ENCODE results near the gene GRID1.

GRID1 gene

DNA sequence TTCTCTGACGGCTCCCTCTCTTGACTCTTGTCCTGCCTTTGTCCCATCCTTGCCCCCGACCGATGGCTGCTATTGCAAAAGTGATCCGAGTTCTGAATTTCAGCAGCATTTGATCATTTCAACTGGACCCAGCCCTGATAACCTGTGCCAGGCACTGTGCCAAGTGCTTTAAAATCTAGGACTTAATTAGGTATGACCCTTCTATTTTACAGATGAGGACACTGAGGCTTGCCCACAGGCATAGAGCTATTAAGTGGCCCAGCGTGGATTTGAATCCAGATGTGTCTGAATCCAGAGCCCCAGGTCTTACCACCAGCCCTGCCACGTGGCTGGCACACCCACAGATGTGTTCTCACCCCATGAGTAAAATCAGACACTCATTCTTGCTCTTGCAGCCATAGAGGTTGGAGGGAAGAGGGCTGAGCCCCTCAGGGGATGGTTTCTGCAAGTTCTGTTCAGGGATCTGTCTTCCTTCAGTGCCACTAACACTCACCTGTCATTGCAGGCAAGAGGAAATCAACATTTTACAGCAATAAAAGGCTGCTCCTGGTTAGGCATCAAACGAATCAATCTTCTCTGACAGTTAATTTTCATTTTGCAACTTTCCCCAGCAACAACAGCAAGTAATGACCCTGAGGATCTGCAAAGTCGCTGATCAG is 101.2 kb downstream of the GRID1 start:
- H4K20me1 ChIP-seq = no peaks in the 10 kb centered on the region
- no peak overlapping the region for H3K4me3 ChIP-seq
- H3K36me3 ChIP-seq = no peaks in the 10 kb centered on the region
- no peak overlapping the region for H3K4me2 ChIP-seq
- no peaks in the 10 kb centered on the region; the same call in 1 of the 2 replicates for H3K27me3 ChIP-seq
- peaks cover 28% of the 10 kb centered on the region for H3K4me1 ChIP-seq
- H3K27ac ChIP-seq = no peak overlapping the region
- H3K9ac ChIP-seq = no peak overlapping the region
- no peak for TF ChIP-seq Cebpa-rat (IDR thresholded peaks at IDR 0.05)
- no peaks in the 10 kb centered on the region for H3K9me3 ChIP-seq

DNA sequence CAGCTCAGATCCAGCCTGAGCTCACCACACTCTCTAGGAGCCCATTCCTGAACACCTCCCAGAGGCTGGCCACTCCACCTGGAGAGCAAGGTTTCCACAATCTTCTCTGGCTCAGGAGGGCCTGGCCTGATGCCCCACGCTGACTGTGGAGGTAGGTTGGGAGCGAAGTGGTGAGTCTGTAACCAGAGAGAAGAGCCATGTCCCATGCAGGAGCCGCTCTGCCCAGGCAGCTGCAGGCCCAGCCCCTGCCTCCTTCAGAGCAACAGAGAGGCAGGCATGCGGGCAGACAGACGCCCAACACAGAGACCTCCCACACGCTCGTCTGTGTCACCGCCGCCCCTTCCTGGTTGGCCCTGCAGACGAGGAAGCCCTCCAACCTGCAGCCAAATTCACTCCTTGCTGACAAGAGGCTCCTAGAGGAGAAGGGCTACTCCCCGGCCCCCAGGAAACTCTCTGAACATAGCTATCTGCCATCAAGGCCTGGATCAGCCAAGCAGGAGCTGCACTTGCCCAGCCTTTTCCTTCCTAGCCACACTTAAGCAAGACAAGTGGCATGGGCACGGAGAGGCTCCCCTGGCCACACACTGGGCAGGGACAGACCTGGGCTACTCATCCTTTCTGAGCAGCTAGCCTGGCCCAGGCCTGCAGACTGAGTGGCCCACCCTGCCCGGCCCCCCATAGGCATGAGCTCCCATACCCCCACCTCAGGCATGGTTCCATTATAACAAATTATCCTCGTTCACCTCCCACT is 101.9 kb downstream of the GRID1 start:
- Histone ChIP-seq H3K27ac (no peak overlapping the region), H3K9ac (no peak overlapping the region), H3K4me1 (peaks cover 28% of the 10 kb centered on the region), H3K27me3 (no peaks in the 10 kb centered on the region; the same call in 1 of the 2 replicates), H3K9me3 (no peaks in the 10 kb centered on the region), H3K4me2 (no peak overlapping the region), H3K36me3 (no peaks in the 10 kb centered on the region), H3K4me3 (no peak overlapping the region), H4K20me1 (no peaks in the 10 kb centered on the region)
- TF ChIP-seq Cebpa-rat (IDR thresholded peaks at IDR 0.05) = no peak

DNA sequence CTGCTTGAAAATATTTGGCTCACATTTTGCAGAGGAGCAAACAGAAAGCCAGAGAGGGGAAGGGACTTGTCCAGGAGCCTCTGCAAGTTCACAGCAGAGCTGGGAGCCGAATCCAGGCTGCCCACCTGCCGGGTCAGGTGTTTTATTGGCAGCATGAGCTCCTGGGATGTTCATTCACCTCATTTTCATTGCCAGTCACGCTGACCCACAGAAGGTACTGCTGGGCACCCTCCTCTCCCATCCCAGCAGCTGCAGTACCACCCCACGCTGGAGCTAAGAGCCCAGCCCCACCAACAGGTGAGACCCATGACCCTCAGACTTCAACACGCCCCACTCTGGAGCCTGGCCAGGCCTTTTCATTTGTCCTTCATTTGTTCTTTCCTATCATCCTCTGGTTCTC is 102.7 kb downstream of the GRID1 start:
- no peaks in the 10 kb centered on the region for H4K20me1 ChIP-seq
- no peak overlapping the region for H3K4me2 ChIP-seq
- no peak overlapping the region for H3K27ac ChIP-seq
- no peak overlapping the region for H3K9ac ChIP-seq
- no peaks in the 10 kb centered on the region; the same call in 1 of the 2 replicates for H3K27me3 ChIP-seq
- peaks cover 28% of the 10 kb centered on the region for H3K4me1 ChIP-seq
- no peaks in the 10 kb centered on the region for H3K9me3 ChIP-seq
- no peak for TF ChIP-seq Cebpa-rat (IDR thresholded peaks at IDR 0.05)
- H3K36me3 ChIP-seq = no peaks in the 10 kb centered on the region
- H3K4me3 ChIP-seq = no peak overlapping the region

- Histone ChIP-seq H3K27me3 (no peaks in the 10 kb centered on the region; the same call in 1 of the 2 replicates), H3K4me3 (no peak overlapping the region), H3K36me3 (no peaks in the 10 kb centered on the region), H4K20me1 (no peaks in the 10 kb centered on the region), H3K4me1 (peaks cover 28% of the 10 kb centered on the region), H3K27ac (no peak overlapping the region), H3K9ac (no peak overlapping the region), H3K4me2 (no peak overlapping the region), H3K9me3 (no peaks in the 10 kb centered on the region)
- TF ChIP-seq Cebpa-rat (IDR thresholded peaks at IDR 0.05) = no peak
Observed at GRCh38 chr10:86263209-86263608, 103.4 kb downstream of the GRID1 start.

DNA sequence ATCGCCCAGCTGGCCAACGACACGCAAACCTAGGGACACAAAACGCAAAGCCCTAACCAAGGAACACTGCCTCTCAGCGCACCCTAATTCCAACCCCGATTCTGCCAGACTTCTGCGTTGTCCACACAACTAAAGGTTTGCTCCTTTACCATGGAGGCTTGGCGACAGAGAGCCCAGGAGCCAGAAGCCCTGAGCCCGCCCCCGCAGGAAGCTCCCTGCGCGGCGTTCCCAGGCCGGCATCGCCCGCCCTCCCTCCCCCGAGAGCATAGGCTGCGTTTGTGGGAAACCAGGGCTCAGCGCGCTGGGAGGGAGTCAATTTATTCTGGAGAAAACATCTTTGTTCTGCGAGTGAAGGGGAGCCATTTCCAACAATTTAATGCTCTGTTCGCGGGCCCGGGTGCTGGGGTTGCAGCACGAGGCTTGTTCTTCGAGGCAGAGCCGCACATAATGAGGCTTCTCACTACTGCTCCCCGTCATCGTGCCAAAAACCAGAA is 103.9 kb downstream of the GRID1 start:
- Histone ChIP-seq H3K9me3 (no peaks in the 10 kb centered on the region), H3K4me3 (no peak overlapping the region), H3K36me3 (no peaks in the 10 kb centered on the region), H3K27me3 (no peaks in the 10 kb centered on the region; the same call in 1 of the 2 replicates), H4K20me1 (no peaks in the 10 kb centered on the region), H3K27ac (no peak overlapping the region), H3K9ac (no peak overlapping the region), H3K4me2 (peak overlapping the region; percentile 56; the same call in 1 of the 2 replicates), H3K4me1 (peaks cover 28% of the 10 kb centered on the region)
- TF ChIP-seq Cebpa-rat (IDR thresholded peaks at IDR 0.05) = no peak

DNA sequence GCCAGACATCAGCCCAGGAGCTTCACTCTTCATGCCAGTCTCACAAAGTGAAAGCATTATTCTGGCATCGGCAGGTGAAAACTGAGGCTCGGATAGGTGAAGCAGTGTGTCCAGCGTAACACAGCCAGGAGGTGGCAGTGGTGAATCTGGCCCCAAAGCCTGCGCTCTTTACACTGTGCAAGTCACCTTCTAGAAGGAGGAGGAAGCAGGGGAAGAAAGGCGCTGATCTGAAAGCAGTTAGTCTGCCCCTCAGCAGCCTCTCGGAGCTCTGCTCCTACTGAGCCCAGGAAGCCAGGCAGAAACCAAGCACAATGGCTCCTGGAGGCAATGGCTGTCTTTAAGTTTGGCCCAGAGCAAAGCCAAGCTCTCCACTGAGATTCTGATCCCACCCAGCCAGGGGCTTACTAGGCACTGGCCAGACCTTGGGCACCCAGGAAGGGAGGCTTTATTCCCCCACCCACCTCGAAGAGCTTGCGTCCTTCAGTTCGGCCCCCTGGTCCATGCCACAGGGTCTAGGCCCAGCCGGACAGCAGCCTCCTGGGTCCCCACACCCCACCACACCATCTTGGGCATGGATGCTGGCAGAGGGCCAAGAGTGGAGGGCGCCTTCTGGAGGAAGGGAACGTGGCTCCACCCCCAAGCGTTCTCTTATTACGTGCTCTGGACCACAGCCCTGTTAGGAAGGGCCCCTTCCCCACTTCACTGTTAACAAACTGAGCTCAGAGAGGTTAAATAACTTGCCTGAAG is 104.5 kb downstream of the GRID1 start:
- no peaks in the 10 kb centered on the region; the same call in 1 of the 2 replicates for H3K27me3 ChIP-seq
- peak overlapping the region; percentile 24; the same call in 1 of the 2 replicates for H3K27ac ChIP-seq
- no peak overlapping the region for H3K4me3 ChIP-seq
- no peaks in the 10 kb centered on the region for H4K20me1 ChIP-seq
- no peak for TF ChIP-seq Cebpa-rat (IDR thresholded peaks at IDR 0.05)
- H3K36me3 ChIP-seq = no peaks in the 10 kb centered on the region
- no peak overlapping the region for H3K9ac ChIP-seq
- no peaks in the 10 kb centered on the region for H3K9me3 ChIP-seq
- H3K4me2 ChIP-seq = peak overlapping the region; percentile 56
- H3K4me1 ChIP-seq = peaks cover 24% of the 10 kb centered on the region

GRCh38 chr10:86261470-86261869 is 105.1 kb downstream of the GRID1 start:
- Histone ChIP-seq H3K36me3 (no peaks in the 10 kb centered on the region), H3K9ac (no peak overlapping the region), H3K4me3 (no peak overlapping the region), H3K27me3 (no peaks in the 10 kb centered on the region; the same call in 1 of the 2 replicates), H3K27ac (no peak overlapping the region), H3K4me2 (no peak overlapping the region), H3K9me3 (no peaks in the 10 kb centered on the region), H4K20me1 (no peaks in the 10 kb centered on the region), H3K4me1 (peaks cover 18% of the 10 kb centered on the region)
- no peak for TF ChIP-seq Cebpa-rat (IDR thresholded peaks at IDR 0.05)

DNA sequence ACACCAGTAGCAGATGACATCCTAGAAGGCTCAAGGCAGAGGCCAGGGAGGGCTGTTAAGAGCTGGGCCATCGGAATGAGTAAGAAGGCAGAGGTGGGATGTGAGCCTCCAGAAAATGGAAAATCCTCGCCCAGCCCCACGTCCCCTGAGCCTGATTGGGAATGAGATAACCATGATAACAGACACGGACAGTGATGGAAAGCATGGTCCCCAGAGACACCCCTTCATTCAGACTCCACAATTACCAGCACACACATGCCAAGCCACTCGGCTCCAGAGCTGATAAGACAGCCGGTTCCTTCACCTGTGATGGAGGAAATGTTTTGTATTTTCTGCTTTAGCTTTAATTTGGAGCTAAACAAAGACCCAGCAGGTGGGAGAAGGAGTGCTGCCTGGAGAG is 106.0 kb downstream of the GRID1 start:
- H3K27me3 ChIP-seq = no peaks in the 10 kb centered on the region; the same call in 1 of the 2 replicates
- H3K27ac ChIP-seq = no peak overlapping the region
- no peaks in the 10 kb centered on the region for H3K9me3 ChIP-seq
- no peaks in the 10 kb centered on the region for H4K20me1 ChIP-seq
- H3K9ac ChIP-seq = no peak overlapping the region
- H3K36me3 ChIP-seq = no peaks in the 10 kb centered on the region
- H3K4me3 ChIP-seq = no peak overlapping the region
- H3K4me1 ChIP-seq = peaks cover 10% of the 10 kb centered on the region
- TF ChIP-seq Cebpa-rat (IDR thresholded peaks at IDR 0.05) = no peak
- no peak overlapping the region for H3K4me2 ChIP-seq

- Histone ChIP-seq H4K20me1 (no peaks in the 10 kb centered on the region), H3K36me3 (no peaks in the 10 kb centered on the region), H3K9ac (no peak overlapping the region), H3K27me3 (no peaks in the 10 kb centered on the region; the same call in 1 of the 2 replicates), H3K4me3 (no peak overlapping the region), H3K4me2 (no peak overlapping the region), H3K27ac (no peak overlapping the region), H3K9me3 (no peaks in the 10 kb centered on the region), H3K4me1 (peaks cover 13% of the 10 kb centered on the region)
- no peak for TF ChIP-seq Cebpa-rat (IDR thresholded peaks at IDR 0.05)
Observed at GRCh38 chr10:86259901-86260562, 106.6 kb downstream of the GRID1 start.

Measured in BLaER1 (cell line).